Ishikawa (cell line): Measurements from ENCODE around the gene RBSN.

ENCODE experiments used
- CEBPB ChIP-seq: IDR thresholded peaks from 2 replicates; pipeline ENCODE4 v1.6.1; 2012
- CREB1 ChIP-seq: IDR thresholded peaks from 2 replicates; pipeline ENCODE4 v1.6.1; 2012; ENCODE audit warnings: low read depth
- EGR1 ChIP-seq: IDR thresholded peaks from 2 replicates; pipeline ENCODE4 v1.6.1; 2012
- EP300 ChIP-seq: IDR thresholded peaks from 2 replicates; pipeline ENCODE4 v1.6.1; 2012; ENCODE audit warnings: borderline replicate concordance
- FOXM1 ChIP-seq: IDR thresholded peaks from 2 replicates; pipeline ENCODE4 v1.6.1; 2012; ENCODE audit warnings: low read depth, borderline replicate concordance
- NFIC ChIP-seq: IDR thresholded peaks from 2 replicates; pipeline ENCODE4 v1.6.1; 2012
- RAD21 ChIP-seq: IDR thresholded peaks from 2 replicates; pipeline ENCODE4 v1.6.1; 2012; ENCODE audit warnings: low read depth
- TAF1 ChIP-seq: IDR thresholded peaks from 2 replicates; pipeline ENCODE4 v1.6.1; 2012; ENCODE audit warnings: low read depth, mild to moderate bottlenecking
- TCF12 ChIP-seq: IDR thresholded peaks from 2 replicates; pipeline ENCODE4 v1.6.1; 2012; ENCODE audit warnings: low read depth
- TEAD4 ChIP-seq: IDR thresholded peaks from 2 replicates; pipeline ENCODE4 v1.6.1; 2012
- USF1 ChIP-seq: IDR thresholded peaks from 2 replicates; pipeline ENCODE4 v1.6.1; 2012
- YY1 ChIP-seq: IDR thresholded peaks from 2 replicates; pipeline ENCODE4 v1.6.1; 2012; ENCODE audit warnings: low read depth
- ZBTB7A ChIP-seq: IDR thresholded peaks from 2 replicates; pipeline ENCODE4 v1.6.1; 2012; ENCODE audit warnings: low read depth
- TF ChIP-seq, protein P1 (sequence below): IDR thresholded peaks from 2 replicates; pipeline ENCODE4 v1.6.1; 2012; ENCODE audit warnings: low read depth, mild to moderate bottlenecking
- TF ChIP-seq, protein P2 (sequence below): IDR thresholded peaks from 2 replicates; pipeline ENCODE4 v1.6.1; 2012

The RBSN gene

DNA sequence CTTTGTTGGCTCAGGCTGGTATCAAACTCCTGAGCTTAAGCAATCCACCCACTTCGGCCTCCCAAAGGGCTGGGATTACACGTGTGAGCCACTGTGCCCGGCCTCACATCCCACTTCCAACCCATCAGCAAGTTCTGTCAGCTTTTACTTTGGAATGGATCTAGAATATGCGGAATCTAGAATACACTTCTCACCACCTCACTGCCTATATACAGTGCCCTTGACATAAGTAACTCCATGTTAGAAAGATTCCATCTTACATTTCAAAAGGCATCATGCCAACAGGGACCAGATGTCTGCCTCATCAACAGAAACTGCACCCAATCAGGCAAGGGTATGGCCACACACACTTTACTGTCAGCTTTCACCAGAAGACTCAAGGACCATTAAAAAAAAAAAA lies 9.9 kb upstream of the RBSN start:
- TF ChIP-seq TEAD4: no peak
- TF ChIP-seq NFIC: no peak
- no peak for TF ChIP-seq RAD21
- TF ChIP-seq, protein P1, sequence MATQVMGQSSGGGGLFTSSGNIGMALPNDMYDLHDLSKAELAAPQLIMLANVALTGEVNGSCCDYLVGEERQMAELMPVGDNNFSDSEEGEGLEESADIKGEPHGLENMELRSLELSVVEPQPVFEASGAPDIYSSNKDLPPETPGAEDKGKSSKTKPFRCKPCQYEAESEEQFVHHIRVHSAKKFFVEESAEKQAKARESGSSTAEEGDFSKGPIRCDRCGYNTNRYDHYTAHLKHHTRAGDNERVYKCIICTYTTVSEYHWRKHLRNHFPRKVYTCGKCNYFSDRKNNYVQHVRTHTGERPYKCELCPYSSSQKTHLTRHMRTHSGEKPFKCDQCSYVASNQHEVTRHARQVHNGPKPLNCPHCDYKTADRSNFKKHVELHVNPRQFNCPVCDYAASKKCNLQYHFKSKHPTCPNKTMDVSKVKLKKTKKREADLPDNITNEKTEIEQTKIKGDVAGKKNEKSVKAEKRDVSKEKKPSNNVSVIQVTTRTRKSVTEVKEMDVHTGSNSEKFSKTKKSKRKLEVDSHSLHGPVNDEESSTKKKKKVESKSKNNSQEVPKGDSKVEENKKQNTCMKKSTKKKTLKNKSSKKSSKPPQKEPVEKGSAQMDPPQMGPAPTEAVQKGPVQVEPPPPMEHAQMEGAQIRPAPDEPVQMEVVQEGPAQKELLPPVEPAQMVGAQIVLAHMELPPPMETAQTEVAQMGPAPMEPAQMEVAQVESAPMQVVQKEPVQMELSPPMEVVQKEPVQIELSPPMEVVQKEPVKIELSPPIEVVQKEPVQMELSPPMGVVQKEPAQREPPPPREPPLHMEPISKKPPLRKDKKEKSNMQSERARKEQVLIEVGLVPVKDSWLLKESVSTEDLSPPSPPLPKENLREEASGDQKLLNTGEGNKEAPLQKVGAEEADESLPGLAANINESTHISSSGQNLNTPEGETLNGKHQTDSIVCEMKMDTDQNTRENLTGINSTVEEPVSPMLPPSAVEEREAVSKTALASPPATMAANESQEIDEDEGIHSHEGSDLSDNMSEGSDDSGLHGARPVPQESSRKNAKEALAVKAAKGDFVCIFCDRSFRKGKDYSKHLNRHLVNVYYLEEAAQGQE: no peak
- TF ChIP-seq CREB1: no peak
- TF ChIP-seq FOXM1: no peak
- no peak for TF ChIP-seq ZBTB7A
- no peak for TF ChIP-seq TAF1
- no peak for TF ChIP-seq EGR1
- no peak for TF ChIP-seq TCF12
- TF ChIP-seq EP300: no peak
- TF ChIP-seq YY1: no peak
- no peak for TF ChIP-seq USF1
- TF ChIP-seq, protein P2, sequence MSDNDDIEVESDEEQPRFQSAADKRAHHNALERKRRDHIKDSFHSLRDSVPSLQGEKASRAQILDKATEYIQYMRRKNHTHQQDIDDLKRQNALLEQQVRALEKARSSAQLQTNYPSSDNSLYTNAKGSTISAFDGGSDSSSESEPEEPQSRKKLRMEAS: no peak
- TF ChIP-seq CEBPB: no peak

DNA sequence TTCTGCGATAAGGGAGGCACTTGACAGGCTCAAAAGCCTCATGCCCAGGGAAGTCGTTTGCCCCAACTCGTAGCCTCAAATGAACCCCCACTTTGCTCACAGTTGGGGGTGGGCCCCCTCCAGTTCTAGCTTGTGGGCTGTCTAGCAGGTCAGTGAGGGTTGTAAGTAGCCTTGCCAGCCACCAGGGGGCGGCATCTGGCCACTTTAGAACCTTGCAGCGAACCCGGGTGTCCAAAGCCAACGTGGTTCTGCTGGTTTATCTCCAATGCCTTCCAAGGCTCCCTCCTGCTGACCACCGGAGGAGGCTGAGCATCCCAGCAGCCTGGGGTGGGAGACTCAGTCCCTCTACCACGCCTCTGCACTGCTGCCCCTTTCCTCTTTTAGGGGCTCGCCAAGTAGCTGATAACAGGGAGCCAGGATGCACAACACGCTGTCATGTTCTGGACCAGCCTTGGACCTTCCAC lies 9.2 kb upstream of the RBSN start:
- TF ChIP-seq RAD21: peak; percentile 81
- no peak for TF ChIP-seq ZBTB7A

DNA sequence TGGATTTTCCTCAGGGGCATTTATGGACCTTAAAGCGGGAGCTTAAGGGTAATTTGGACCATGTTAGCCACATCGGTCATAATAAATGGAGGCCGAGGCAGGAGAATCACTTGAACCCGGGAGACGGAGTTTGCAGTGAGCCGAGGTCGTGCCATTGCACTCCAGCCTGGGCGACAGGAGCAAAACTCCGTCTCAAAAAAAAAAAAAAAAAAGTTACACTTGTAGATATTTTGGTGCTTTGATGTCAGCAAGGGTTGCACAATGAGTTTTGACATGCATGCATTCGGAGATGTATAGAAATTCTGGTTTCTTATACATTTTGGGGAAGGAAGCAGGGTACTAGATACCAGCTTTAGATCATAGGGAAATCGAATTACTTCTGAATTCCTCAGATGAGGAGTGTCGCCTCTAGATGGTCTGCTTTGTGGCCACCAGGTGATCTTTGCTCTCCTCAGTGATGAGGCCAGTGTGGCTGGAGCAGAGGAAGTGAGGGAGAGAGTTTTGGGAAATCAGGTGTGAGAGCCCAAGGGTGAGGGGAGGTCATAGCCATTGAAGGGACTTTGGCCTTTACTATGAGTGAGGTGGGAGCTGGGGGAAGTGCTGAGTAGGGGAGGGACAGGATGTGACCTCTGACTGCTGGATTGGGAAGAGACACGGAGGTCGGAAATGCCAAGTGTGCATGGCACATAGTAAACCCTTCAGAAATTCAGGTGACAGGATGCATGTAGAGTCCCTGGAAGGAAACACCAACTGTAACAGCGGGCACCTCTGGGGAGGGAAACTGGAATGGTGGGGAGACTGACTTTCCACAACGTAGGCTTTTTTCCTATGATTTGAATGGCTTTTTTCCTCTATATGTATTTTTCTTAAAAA lies 8.4 kb upstream of the RBSN start:
- no peak for TF ChIP-seq TAF1
- 0 out of 2 replicates have a peak, but pooled peaks have one; percentile 5 for TF ChIP-seq TCF12
- TF ChIP-seq YY1: no peak
- TF ChIP-seq USF1: no peak
- TF ChIP-seq, protein P1: no peak
- TF ChIP-seq EGR1: no peak

DNA sequence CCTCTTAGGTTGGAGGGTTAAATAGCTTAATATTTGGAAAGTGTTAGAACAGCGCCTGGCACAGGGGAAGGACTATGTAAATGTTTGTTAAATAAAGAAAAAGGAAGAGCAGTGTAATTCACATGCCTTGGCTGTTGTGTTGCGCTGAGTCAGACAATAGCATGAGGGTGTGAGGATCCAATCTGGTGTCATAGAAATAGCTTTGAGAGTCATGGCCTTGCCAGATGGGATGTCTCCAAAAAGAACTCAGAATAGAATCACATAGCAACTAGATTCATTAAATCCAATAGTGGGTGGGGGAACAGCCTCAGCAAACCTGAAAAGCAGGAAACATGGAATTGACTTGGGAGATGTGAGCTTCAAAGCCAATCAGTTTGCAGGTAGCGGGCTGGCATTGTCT lies 3.9 kb upstream of the RBSN start:
- no peak for TF ChIP-seq FOXM1
- no peak for TF ChIP-seq YY1
- TF ChIP-seq RAD21: no peak
- TF ChIP-seq USF1: no peak
- TF ChIP-seq TAF1: no peak
- TF ChIP-seq TEAD4: no peak
- TF ChIP-seq TCF12: no peak
- TF ChIP-seq ZBTB7A: no peak
- TF ChIP-seq, protein P1: no peak
- no peak for TF ChIP-seq CEBPB
- no peak for TF ChIP-seq CREB1
- TF ChIP-seq NFIC: no peak
- TF ChIP-seq, protein P2: no peak
